Globus pallidus (tissue), 1 donor: ENCODE results near the gene IRS1.

Experiments used
- DNase-seq: peaks from one replicate; pipeline ENCODE4 v3.0.0-alpha.2; 2015; ENCODE audit warnings: low spot score

The IRS1 gene

GRCh38 chr2:226758921-226759640, 40.5 kb downstream of the IRS1 start:
- no peak for DNase-seq

GRCh38 chr2:226756131-226756530, 43.5 kb downstream of the IRS1 start:
- no peak for DNase-seq

GRCh38 chr2:226755631-226756030, 44.0 kb downstream of the IRS1 start:
- DNase-seq: no peak

- DNase-seq: no peak
Observed at GRCh38 chr2:226754821-226755604, 44.6 kb downstream of the IRS1 start.

- DNase-seq: no peak
Observed at GRCh38 chr2:226752887-226753286, 46.7 kb downstream of the IRS1 start.

GRCh38 chr2:226747288-226747687, 52.3 kb downstream of the IRS1 start:
- no peak for DNase-seq

GRCh38 chr2:226746196-226746800, 53.3 kb downstream of the IRS1 start:
- no peak for DNase-seq

- no peak for DNase-seq
Observed at GRCh38 chr2:226743915-226744314, 55.7 kb downstream of the IRS1 start.

GRCh38 chr2:226742347-226742746, 57.3 kb downstream of the IRS1 start:
- peak; percentile 72 for DNase-seq

- no peak for DNase-seq
Observed at GRCh38 chr2:226740039-226740648, 59.5 kb downstream of the IRS1 start.

- DNase-seq: no peak
Observed at GRCh38 chr2:226739545-226740030, 60.0 kb downstream of the IRS1 start.

GRCh38 chr2:226738821-226739544, 60.6 kb downstream of the IRS1 start:
- no peak for DNase-seq

GRCh38 chr2:226738191-226738820, 61.3 kb downstream of the IRS1 start:
- no peak for DNase-seq

- DNase-seq: no peak
Observed at GRCh38 chr2:226736382-226736781, 63.2 kb downstream of the IRS1 start.

- DNase-seq: no peak
Observed at GRCh38 chr2:226733927-226734564, 65.6 kb downstream of the IRS1 start.

- DNase-seq: peak; percentile 29
Observed at GRCh38 chr2:226733189-226733858, 66.3 kb downstream of the IRS1 start.

- DNase-seq: no peak
Observed at GRCh38 chr2:226732478-226733188, 67.0 kb downstream of the IRS1 start.

- DNase-seq: no peak
Observed at GRCh38 chr2:226730481-226730880, 69.1 kb downstream of the IRS1 start.

GRCh38 chr2:226728996-226729395, 70.6 kb downstream of the IRS1 start:
- no peak for DNase-seq

- DNase-seq: no peak
Observed at GRCh38 chr2:226727251-226727650, 72.4 kb downstream of the IRS1 start.
